NT2/D1 (cell line): ENCODE results near the gene EPHB6.

Experiments used
- DNase-seq: peaks from one replicate; pipeline ENCODE4 v3.0.0-alpha.2; 2011; ENCODE audit warnings: low read depth, low spot score
- H3K27me3 ChIP-seq: 2 replicates; pipeline ENCODE4 v1.6.0; 2011; ENCODE audit warnings: mild to moderate bottlenecking; ENCODE audit not compliant: insufficient read length, insufficient read depth
- H3K36me3 ChIP-seq: 2 replicates; pipeline ENCODE4 v1.6.1; 2011; ENCODE audit warnings: mild to moderate bottlenecking, low read length, mixed read lengths; ENCODE audit not compliant: insufficient read depth, insufficient read length
- H3K4me1 ChIP-seq: 2 replicates; pipeline ENCODE4 v1.5.1; 2011; ENCODE audit not compliant: insufficient read depth, insufficient read length
- H3K4me3 ChIP-seq: 2 replicates; pipeline ENCODE4 v1.5.1; 2011; ENCODE audit warnings: low read depth; ENCODE audit not compliant: insufficient read length
- H3K9ac ChIP-seq: 2 replicates; pipeline ENCODE4 v1.6.0; 2011; ENCODE audit warnings: low read depth; ENCODE audit not compliant: insufficient read length
- H3K9me3 ChIP-seq: 2 replicates; pipeline ENCODE4 v1.5.1; 2011; ENCODE audit warnings: mild to moderate bottlenecking, low read length; ENCODE audit not compliant: insufficient read depth
- SUZ12 ChIP-seq: IDR thresholded peaks from 2 replicates; pipeline ENCODE4 v1.6.1; 2011; ENCODE audit not compliant: insufficient read length, insufficient read depth; ENCODE audit errors: extremely low read depth
- YY1 ChIP-seq: IDR thresholded peaks from 2 replicates; pipeline ENCODE4 v1.6.1; 2011; ENCODE audit not compliant: insufficient read length, insufficient read depth
- ZNF274 ChIP-seq: IDR thresholded peaks from 2 replicates; pipeline ENCODE4 v1.6.1; 2011; ENCODE audit warnings: mild to moderate bottlenecking, low read depth, low read length

Gene EPHB6

GRCh38 chr7:142835487-142835886, 19.4 kb upstream of the EPHB6 start:
- H3K4me3 ChIP-seq, result no peak overlapping the region
- H3K9ac ChIP-seq, result no peak overlapping the region
- H3K9me3 ChIP-seq, result no peaks in the 10 kb centered on the region
- no peaks in the 10 kb centered on the region for H3K27me3 ChIP-seq
- TF ChIP-seq YY1, result no peak
- no peak for TF ChIP-seq SUZ12
- no peak for TF ChIP-seq ZNF274
- no peak for DNase-seq
- no peaks in the 10 kb centered on the region for H3K4me1 ChIP-seq
- H3K36me3 ChIP-seq, result no peaks in the 10 kb centered on the region

GRCh38 chr7:142836426-142836825, 18.4 kb upstream of the EPHB6 start:
- TF ChIP-seq YY1 (no peak), ZNF274 (no peak), SUZ12 (no peak)
- H3K4me1 ChIP-seq, result no peaks in the 10 kb centered on the region
- no peaks in the 10 kb centered on the region for H3K27me3 ChIP-seq
- H3K36me3 ChIP-seq, result no peaks in the 10 kb centered on the region
- H3K4me3 ChIP-seq, result no peak overlapping the region
- H3K9ac ChIP-seq, result no peak overlapping the region
- DNase-seq, result no peak
- H3K9me3 ChIP-seq, result no peaks in the 10 kb centered on the region

GRCh38 chr7:142838461-142839213, 16.2 kb upstream of the EPHB6 start:
- Histone ChIP-seq H3K36me3 (no peaks in the 10 kb centered on the region), H3K4me1 (no peaks in the 10 kb centered on the region), H3K27me3 (no peaks in the 10 kb centered on the region), H3K9ac (no peak overlapping the region), H3K9me3 (no peaks in the 10 kb centered on the region), H3K4me3 (no peak overlapping the region)
- no peak for DNase-seq
- TF ChIP-seq YY1 (no peak), ZNF274 (no peak), SUZ12 (no peak)

- Histone ChIP-seq H3K27me3 (no peaks in the 10 kb centered on the region), H3K9me3 (no peaks in the 10 kb centered on the region), H3K4me1 (no peaks in the 10 kb centered on the region), H3K4me3 (no peak overlapping the region), H3K9ac (no peak overlapping the region), H3K36me3 (no peaks in the 10 kb centered on the region)
- no peak for TF ChIP-seq YY1
- TF ChIP-seq SUZ12, result no peak
- TF ChIP-seq ZNF274, result no peak
- DNase-seq, result no peak
Measured at GRCh38 chr7:142842251-142842766, 12.6 kb upstream of the EPHB6 start.

- no peak overlapping the region for H3K4me3 ChIP-seq
- H3K9ac ChIP-seq, result no peak overlapping the region
- no peaks in the 10 kb centered on the region for H3K9me3 ChIP-seq
- TF ChIP-seq SUZ12 (no peak), ZNF274 (no peak), YY1 (no peak)
- no peaks in the 10 kb centered on the region for H3K4me1 ChIP-seq
- no peaks in the 10 kb centered on the region for H3K36me3 ChIP-seq
- no peak for DNase-seq
- H3K27me3 ChIP-seq, result no peaks in the 10 kb centered on the region
Measured at GRCh38 chr7:142847353-142847752, 7.5 kb upstream of the EPHB6 start.

- H3K27me3 ChIP-seq, result peaks cover 12% of the 10 kb centered on the region
- H3K36me3 ChIP-seq, result no peaks in the 10 kb centered on the region
- no peaks in the 10 kb centered on the region for H3K9me3 ChIP-seq
- TF ChIP-seq SUZ12, result no peak
- TF ChIP-seq YY1, result no peak
- no peak overlapping the region for H3K9ac ChIP-seq
- H3K4me1 ChIP-seq, result peaks cover 4% of the 10 kb centered on the region
- DNase-seq, result no peak
- no peak overlapping the region for H3K4me3 ChIP-seq
Measured at GRCh38 chr7:142851269-142851668, 3.6 kb upstream of the EPHB6 start.

GRCh38 chr7:142851919-142852318, 3.0 kb upstream of the EPHB6 start:
- DNase-seq, result no peak
- no peak for TF ChIP-seq ZNF274
- Histone ChIP-seq H3K4me3 (no peak overlapping the region), H3K4me1 (peaks cover 4% of the 10 kb centered on the region), H3K9me3 (no peaks in the 10 kb centered on the region), H3K36me3 (no peaks in the 10 kb centered on the region), H3K27me3 (peaks cover 16% of the 10 kb centered on the region), H3K9ac (no peak overlapping the region)
